ENCODE measurements around the gene ARHGEF38.

- TF ChIP-seq GATA2 (IDR thresholded peaks at IDR 0.05; ENCODE audit: low read depth, low read length): no peak
- no peak for TF ChIP-seq GATA3 (IDR thresholded peaks at IDR 0.05; ENCODE audit: low read depth, low read length)
Measured at GRCh38 chr4:105558277-105558676, 5.9 kb downstream of the ARHGEF38 start.

All from SH-SY5Y (cell line).